Psoas muscle (tissue), 8 donors: ENCODE measurements around the gene TMEM135. TPM values are rescaled to one million over a fixed set of nuclear protein-coding genes. Genes with fewer than 3 reads are reported as not detected.

ENCODE experiments used
- ATAC-seq, 4 donors: fragments of 200-7000 bp; cut with Tn5 transposase; one replicate each; pipeline ENCODE4 v1.9.1; 2020; ENCODE audit warnings: moderate library complexity in 3 of 4, mild to moderate bottlenecking in 2 of 4
- DNase-seq, 2 donors: peaks; one replicate each; pipeline ENCODE4 v3.0.0-alpha.2; 2020
- H3K27ac ChIP-seq: fragments of 200-600 bp; one replicate; pipeline ENCODE4 v1.8.0; 2022
- H3K27me3 ChIP-seq, 3 donors: fragments of 200-600 bp in 1 of 3; one replicate each; pipeline versions ENCODE4 v1.6.1 to v1.8.0; 2013 to 2022; ENCODE audit warnings: low read length in 2 of 3, mild to moderate bottlenecking in 2 of 3, moderate library complexity in 1 of 3; ENCODE audit not compliant: insufficient read depth in 3 of 3
- H3K36me3 ChIP-seq, 2 donors: fragments of 200-600 bp in 1 of 2; one replicate each; pipeline versions ENCODE4 v1.6.1 to v1.8.0; 2013 to 2022; ENCODE audit warnings: low read depth in 1 of 2, mild to moderate bottlenecking in 1 of 2, moderate library complexity in 1 of 2; ENCODE audit not compliant: insufficient read depth in 1 of 2
- H3K4me1 ChIP-seq: fragments of 200-600 bp; one replicate; pipeline ENCODE4 v1.8.0; 2022
- H3K4me3 ChIP-seq: fragments of 200-600 bp; one replicate; pipeline ENCODE4 v1.8.0; 2022; ENCODE audit warnings: mild to moderate bottlenecking
- H3K9me3 ChIP-seq: fragments of 200-600 bp; one replicate; pipeline ENCODE4 v1.8.0; 2022
- CTCF ChIP-seq: fragments of 200-600 bp; IDR thresholded peaks from one replicate; pipeline ENCODE4 v1.8.0; 2022; ENCODE audit warnings: antibody characterized with exemption
- WGBS, 3 donors: extraction: QIAGEN DNeasy Blood & Tissue Kit; methylation state at CpG; one replicate each; pipeline versions ENCODE4 v1.1.6 to v1.1.7; 2013; 5-methylcytosine and 5-hydroxymethylcytosine counted together
- intact Hi-C, 2 donors: fragments of 100-400 bp; cut with DNase I; formaldehyde crosslinking; loops; one replicate each; pipeline versions ENCODE4 v1.11.0 to v1.14.2; 2022
- polyA plus RNA-seq, 3 donors: library from polyadenylated mRNA; stranded (reverse); fragments of 200-250 nt; gene quantifications; one replicate each; pipeline ENCODE4 v1.2.3, GENCODE V29; 2013
- total RNA-seq, 4 donors: library from RNA; stranded (reverse); fragmentation: NEBNext Ultra II Directional in 2 of 4; extraction: Animal tissue kit (Norgen Biotek cat#: 25700) in 2 of 4; gene quantifications; one replicate each; pipeline versions ENCODE4 v1.2.1 to v1.2.4, GENCODE V29; 2021 to 2023
- donor health status: healthy with polysubstance abuse.
- donor health status: DM: no; HTN: no; CAD: no; lungs with moderate emphysema.
- donor health status: Bipolar disorder and iron deficiency.
- donor health status: healthy.
- donor health status: DM: yes; HTN: yes; CAD: no.
- donor health status: DM: no; HTN: no; CAD: no.
- donor health status: DM: no; HTN: no; CAD: no.
- donor health status: DM: yes; HTN: yes; CAD: no.

The TMEM135 gene
- total and polyA plus RNA-seq, 7 donors: 4.1 to 26.6 (median 9.4) TPM

GRCh38 chr11:87290304-87290922 lies 252.7 kb downstream of the TMEM135 start:
- DNase-seq: no peak
- Histone ChIP-seq H3K36me3 (no peaks in the 10 kb centered on the region), H3K27me3 (no peaks in the 10 kb centered on the region), H3K9me3 (no peaks in the 10 kb centered on the region), H3K4me3 (no peak overlapping the region), H3K27ac (no peak overlapping the region), H3K4me1 (no peaks in the 10 kb centered on the region)
- intact Hi-C loops: loop anchor here (2.0 to 5.0 kb wide), 4 partner anchors 350 to 423 kb away; no protein-coding TSS in a partner anchor
- ATAC-seq: peak in 2 of 4 donors; percentile 47 to 74
- 9 to 25% (median 22%) methylated on average over 3 of the region's 3 CpGs for WGBS, 3 donors
- TF ChIP-seq CTCF: peak; percentile 74

DNA sequence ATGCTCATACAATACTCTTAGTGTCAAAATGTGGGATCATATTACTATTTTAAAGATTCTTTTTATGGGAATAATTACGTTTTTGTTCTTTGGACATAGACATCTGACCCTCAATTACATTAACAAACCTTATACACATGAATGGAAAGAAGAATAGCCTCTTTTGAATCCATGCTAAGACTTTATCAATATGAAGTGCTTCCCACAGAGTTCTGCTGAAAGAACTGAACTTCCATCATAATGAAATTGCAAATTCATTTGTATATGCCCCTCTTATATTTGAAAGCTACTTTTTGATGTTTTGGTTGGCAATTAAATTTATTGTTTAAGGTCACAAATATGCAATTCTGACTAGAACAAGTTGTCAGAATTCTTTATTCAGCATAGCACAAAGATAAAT lies 254.9 kb downstream of the TMEM135 start:
- Histone ChIP-seq H3K4me3 (no peak overlapping the region), H3K27me3 (no peaks in the 10 kb centered on the region), H3K4me1 (no peaks in the 10 kb centered on the region), H3K9me3 (no peaks in the 10 kb centered on the region), H3K36me3 (no peaks in the 10 kb centered on the region), H3K27ac (no peak overlapping the region)
- WGBS, 3 donors: 0 to 54% (median 53%) methylated on average over 1 of the region's 1 CpG
- TF ChIP-seq CTCF: no peak
- intact Hi-C loops: loop anchor here in 1 of 2 donors (5.0 kb wide), 1 partner anchor 425 kb away; no protein-coding TSS in a partner anchor
- DNase-seq (no peak), ATAC-seq (no peak)

DNA sequence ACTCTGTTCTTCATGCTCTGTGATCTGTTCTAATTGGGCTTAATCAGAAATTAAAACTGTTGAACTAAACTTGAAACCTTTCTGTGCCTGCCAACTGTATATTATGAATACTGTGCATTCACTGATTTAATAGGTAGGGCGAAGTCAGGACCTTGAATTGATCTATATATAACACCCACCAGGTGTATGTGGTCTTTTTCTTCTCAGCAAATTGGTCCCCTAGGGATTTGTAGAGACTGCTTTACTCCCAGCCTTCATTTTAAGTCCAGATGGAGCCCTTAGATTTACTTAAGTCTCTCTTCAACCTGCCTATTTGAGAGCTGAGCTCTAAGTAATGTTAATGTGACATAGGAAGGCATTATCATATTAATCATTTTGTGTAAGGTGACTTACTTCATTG lies 257.5 kb downstream of the TMEM135 start:
- whole genome bisulfite sequencing, 3 donors: 94 to 100% (median 99%) methylated on average over 1 of the region's 1 CpG
- H3K4me1 ChIP-seq: peaks cover under 1% of the 10 kb centered on the region
- TF ChIP-seq CTCF: no peak
- no peaks in the 10 kb centered on the region for H3K27me3 ChIP-seq
- no peak overlapping the region for H3K27ac ChIP-seq
- no peak overlapping the region for H3K4me3 ChIP-seq
- H3K36me3 ChIP-seq: no peaks in the 10 kb centered on the region
- DNase-seq: no peak
- no peak for ATAC-seq
- intact Hi-C loops: no loop called here
- H3K9me3 ChIP-seq: no peaks in the 10 kb centered on the region

GRCh38 chr11:87296627-87297026 lies 258.9 kb downstream of the TMEM135 start:
- intact Hi-C loops: no loop called here
- 93 to 95% (median 93%) methylated on average over 1 of the region's 1 CpG for WGBS, 3 donors
- no peak for ATAC-seq

More at GRCh38 chr11:87296627-87297026, 258.9 kb downstream of the TMEM135 start:
- no peaks in the 10 kb centered on the region for H3K36me3 ChIP-seq
- no peak overlapping the region for H3K4me3 ChIP-seq
- H3K9me3 ChIP-seq: no peaks in the 10 kb centered on the region
- TF ChIP-seq CTCF: no peak
- H3K27me3 ChIP-seq: no peaks in the 10 kb centered on the region
- H3K4me1 ChIP-seq: peaks cover 12% of the 10 kb centered on the region
- no peak for DNase-seq
- H3K27ac ChIP-seq: no peak overlapping the region
